H1 (cell line): ENCODE data around the gene FMO4. TPM values are rescaled to one million over a fixed set of nuclear protein-coding genes. Genes with fewer than 3 reads are reported as not detected.

Experiments
- CTCF ChIA-PET: fragments of 300-600 bp; sonication (Branson Sonifier 250); formaldehyde crosslinking; loops from one replicate; lab custom pipeline; 2021; ENCODE audit not compliant: partially characterized antibody; lab: Charles Lee
- POLR2A ChIA-PET: fragments of 300-600 bp; sonication (Branson Sonifier 250); formaldehyde crosslinking; loops from one replicate; lab custom pipeline; 2021; ENCODE audit warnings: inconsistent platforms; ENCODE audit not compliant: partially characterized antibody; lab: Charles Lee
- DNase-seq, 2 experiments: peaks; one replicate each; pipeline versions ENCODE4 v3.0.0 to v3.0.0-alpha.2; 2010 to 2022; ENCODE audit warnings: low spot score in 2 of 2, low read depth in 1 of 2, mixed read lengths in 1 of 2
- FAIRE-seq: peaks from 2 replicates; lab custom pipeline; 2011; peaks lifted over from hg19 to GRCh38; lab: Jason Lieb, UNC
- H2AFZ ChIP-seq: 2 replicates; pipeline ENCODE4 v1.8.1; 2012; ENCODE audit warnings: low read length, inconsistent platforms
- H2AK5ac ChIP-seq: 2 replicates; pipeline ENCODE4 v1.6.1; 2013; ENCODE audit warnings: low read depth, low read length
- H2BK120ac ChIP-seq: replicated peaks from 2 replicates; pipeline ENCODE3; 2013; ENCODE audit warnings: low read depth, low read length, inconsistent platforms
- H2BK12ac ChIP-seq: 2 replicates; pipeline ENCODE4 v1.6.1; 2013; ENCODE audit warnings: low read depth, low read length
- H2BK15ac ChIP-seq: 2 replicates; pipeline ENCODE4 v1.6.1; 2013; ENCODE audit warnings: low read length
- H2BK20ac ChIP-seq: 2 replicates; pipeline ENCODE4 v1.6.1; 2013; ENCODE audit warnings: low read length
- H2BK5ac ChIP-seq: 2 replicates; pipeline ENCODE4 v1.6.1; 2013; ENCODE audit warnings: low read depth, low read length
- H3K14ac ChIP-seq: 2 replicates; pipeline ENCODE4 v1.6.1; 2013; ENCODE audit warnings: inconsistent platforms; ENCODE audit not compliant: insufficient read length
- H3K18ac ChIP-seq: 2 replicates; pipeline ENCODE4 v1.6.1; 2013; ENCODE audit warnings: low read length; ENCODE audit errors: extremely low read depth
- H3K23ac ChIP-seq: 2 replicates; pipeline ENCODE4 v1.6.1; 2013; ENCODE audit warnings: inconsistent platforms; ENCODE audit not compliant: insufficient read length
- H3K23me2 ChIP-seq: 2 replicates; pipeline ENCODE4 v1.6.1; 2013; ENCODE audit warnings: low read depth, low read length
- H3K27ac ChIP-seq: 2 replicates; pipeline ENCODE4 v1.6.1; 2011; ENCODE audit warnings: low read depth, low read length, inconsistent platforms
- H3K27me3 ChIP-seq, 4 experiments: replicated peaks in 1 of 4; 1 replicate in 1 of 4; 2 replicates in 3 of 4; pipeline versions ENCODE4 v1.6.1 to v1.8.1; 2011 to 2013; ENCODE audit warnings: low read length in 3 of 4, mild to moderate bottlenecking in 3 of 4, inconsistent platforms in 2 of 4, mixed read lengths in 2 of 4, moderate library complexity in 1 of 4; ENCODE audit not compliant: control insufficient read depth in 3 of 4, insufficient read depth in 3 of 4; ENCODE audit errors: extremely low read depth in 1 of 4
- H3K36me3 ChIP-seq, 4 experiments: 2 replicates each; pipeline versions ENCODE4 v1.6.1 to v1.8.1; 2011 to 2013; ENCODE audit warnings: mild to moderate bottlenecking in 4 of 4, low read length in 3 of 4, moderate library complexity in 2 of 4, control low read depth in 1 of 4, inconsistent platforms in 1 of 4; ENCODE audit not compliant: insufficient read depth in 4 of 4, control insufficient read depth in 2 of 4
- H3K4ac ChIP-seq: replicated peaks from 2 replicates; pipeline ENCODE3; 2013; ENCODE audit warnings: low read length, low read depth, mixed read lengths, inconsistent platforms; ENCODE audit not compliant: insufficient read length
- H3K4me1 ChIP-seq, 4 experiments: replicated peaks in 1 of 4; 1 replicate in 1 of 4; 2 replicates in 3 of 4; pipeline versions ENCODE4 v1.6.1 to v1.8.1; 2011 to 2013; ENCODE audit warnings: low read length in 3 of 4, inconsistent platforms in 2 of 4, mixed read lengths in 1 of 4; ENCODE audit not compliant: insufficient read depth in 4 of 4, control insufficient read depth in 3 of 4
- H3K4me2 ChIP-seq, 2 experiments: 2 replicates each; pipeline versions ENCODE4 v1.6.1 to v1.8.1; 2011 to 2013; ENCODE audit warnings: low read depth in 2 of 2, low read length in 2 of 2, control low read depth in 1 of 2, inconsistent platforms in 1 of 2, mild to moderate bottlenecking in 1 of 2; ENCODE audit not compliant: insufficient read depth in 1 of 2
- H3K4me3 ChIP-seq, 4 experiments: fragments of 200-600, 300-600 bp in 1 of 4; sonication (generic), shearing (Covaris generic), sonication (Bioruptor Twin) in 1 of 4; 2 replicates each; pipeline versions ENCODE4 v1.5.1 to v1.8.1; 2011 to 2016; ENCODE audit warnings: low read length in 4 of 4, low read depth in 3 of 4, control low read depth in 2 of 4, inconsistent platforms in 2 of 4, mild to moderate bottlenecking in 2 of 4, mixed read lengths in 1 of 4, moderate library complexity in 1 of 4; ENCODE audit not compliant: insufficient read depth in 2 of 4; ENCODE audit errors: extremely low read depth in 1 of 4
- H3K56ac ChIP-seq: replicated peaks from 2 replicates; pipeline ENCODE3; 2013; ENCODE audit warnings: low read depth, mild to moderate bottlenecking, mixed read lengths, low read length, inconsistent platforms; ENCODE audit not compliant: insufficient read length
- H3K79me1 ChIP-seq: 2 replicates; pipeline ENCODE4 v1.6.1; 2013; ENCODE audit warnings: low read depth, low read length, control low read depth
- H3K79me2 ChIP-seq, 2 experiments: 2 replicates each; pipeline versions ENCODE4 v1.6.1 to v1.8.1; 2012 to 2013; ENCODE audit warnings: low read length in 2 of 2, mild to moderate bottlenecking in 2 of 2, inconsistent platforms in 1 of 2; ENCODE audit not compliant: insufficient read depth in 2 of 2, control insufficient read depth in 1 of 2
- H3K9ac ChIP-seq, 4 experiments: replicated peaks in 1 of 4; 1 replicate in 1 of 4; 2 replicates in 3 of 4; pipeline versions ENCODE4 v1.6.1 to v1.8.1; 2011 to 2013; ENCODE audit warnings: low read depth in 3 of 4, low read length in 3 of 4, control low read depth in 2 of 4, mild to moderate bottlenecking in 2 of 4, moderate library complexity in 2 of 4, inconsistent platforms in 1 of 4; ENCODE audit errors: extremely low read depth in 1 of 4
- H3K9me3 ChIP-seq, 2 experiments: 2 replicates each; pipeline versions ENCODE4 v1.6.1 to v1.8.1; 2012 to 2013; ENCODE audit warnings: mild to moderate bottlenecking in 2 of 2, moderate library complexity in 2 of 2, control low read depth in 1 of 2, inconsistent platforms in 1 of 2, low read depth in 1 of 2, low read length in 1 of 2, mixed read lengths in 1 of 2; ENCODE audit not compliant: insufficient read depth in 2 of 2
- H4K20me1 ChIP-seq, 2 experiments: replicated peaks in 1 of 2; 2 replicates each; pipeline versions ENCODE3 to v1.8.1; 2011 to 2013; ENCODE audit warnings: inconsistent platforms in 2 of 2, low read length in 2 of 2, mild to moderate bottlenecking in 1 of 2; ENCODE audit not compliant: insufficient read depth in 2 of 2, control insufficient read depth in 1 of 2
- H4K5ac ChIP-seq: 2 replicates; pipeline ENCODE4 v1.6.1; 2013; ENCODE audit warnings: low read length, low read depth, mixed read lengths, inconsistent platforms; ENCODE audit not compliant: insufficient read length
- H4K8ac ChIP-seq: 2 replicates; pipeline ENCODE4 v1.8.0; 2013; ENCODE audit warnings: mild to moderate bottlenecking, moderate library complexity, low read length, inconsistent platforms; ENCODE audit not compliant: insufficient read depth; ENCODE audit errors: extremely low read depth
- H4K91ac ChIP-seq: replicated peaks from 2 replicates; pipeline ENCODE3; 2013; ENCODE audit warnings: low read length, mixed read lengths, inconsistent platforms; ENCODE audit not compliant: insufficient read length
- ASH2L ChIP-seq: fragments of 200-600, 300-600 bp; sonication (generic); IDR thresholded peaks from one replicate; pipeline ENCODE4 v1.7.1; 2017; ENCODE audit warnings: low read length
- CBX8 ChIP-seq: fragments of 300-800, 300-1000 bp; sonication (generic); IDR thresholded peaks from 2 replicates; pipeline ENCODE4 v1.7.1; 2016; ENCODE audit warnings: low read depth, low read length, borderline replicate concordance
- CHD2 ChIP-seq: IDR thresholded peaks from 2 replicates; pipeline ENCODE4 v1.6.1; 2012; ENCODE audit warnings: low read length, improper control_type of control experiment
- CREB1 ChIP-seq: IDR thresholded peaks from 2 replicates; pipeline ENCODE4 v1.6.1; 2012; ENCODE audit warnings: inconsistent platforms
- JUND ChIP-seq: IDR thresholded peaks from 2 replicates; pipeline ENCODE4 v1.6.1; 2011; ENCODE audit warnings: mild to moderate bottlenecking, improper control_type of control experiment, low read length
- MAFK ChIP-seq: IDR thresholded peaks from 2 replicates; pipeline ENCODE4 v1.6.1; 2012; ENCODE audit warnings: low read depth, mild to moderate bottlenecking, improper control_type of control experiment, low read length
- POLR2A ChIP-seq, 2 experiments: IDR thresholded peaks; 1 replicate in 1 of 2; 2 replicates in 1 of 2; pipeline ENCODE4 v1.6.1; 2011; ENCODE audit warnings: low read depth in 2 of 2, low read length in 2 of 2, mild to moderate bottlenecking in 2 of 2; ENCODE audit errors: control extremely low read depth in 1 of 2
- RXRA ChIP-seq: IDR thresholded peaks from 2 replicates; pipeline ENCODE4 v1.6.1; 2011; ENCODE audit warnings: low read depth, mild to moderate bottlenecking, low read length, moderate library complexity; ENCODE audit not compliant: insufficient read depth
- SAP30 ChIP-seq: fragments of 300-600 bp; sonication (generic); IDR thresholded peaks from 2 replicates; pipeline ENCODE4 v1.7.1; 2012; ENCODE audit warnings: low read length, moderate library complexity, mild to moderate bottlenecking, inconsistent platforms; ENCODE audit not compliant: insufficient read depth, insufficient replicate concordance
- SP2 ChIP-seq: IDR thresholded peaks from 2 replicates; pipeline ENCODE4 v1.6.1; 2012; ENCODE audit warnings: mild to moderate bottlenecking, low read length, inconsistent platforms
- SP4 ChIP-seq: IDR thresholded peaks from 2 replicates; pipeline ENCODE4 v1.6.1; 2012; ENCODE audit warnings: low read length, inconsistent platforms
- SRF ChIP-seq: IDR thresholded peaks from 2 replicates; pipeline ENCODE4 v1.6.1; 2011; ENCODE audit warnings: mild to moderate bottlenecking, low read depth, low read length, moderate library complexity
- whole genome bisulfite sequencing, 2 experiments: shearing (Covaris generic) in 1 of 2; methylation state at CpG; one replicate each; pipeline versions ENCODE4 v1.1.6 to v1.1.7; 2013 to 2015; ENCODE audit warnings: low lambda C conversion rate in 2 of 2, mixed read lengths in 2 of 2, inconsistent platforms in 1 of 2, low coverage in 1 of 2, missing lambda C conversion rate in 1 of 2; ENCODE audit not compliant: insufficient replicate concordance in 2 of 2, insufficient coverage in 1 of 2, insufficient read length in 1 of 2; ENCODE audit errors: extremely low coverage in 1 of 2, missing lambda C conversion rate in 1 of 2; 5-methylcytosine and 5-hydroxymethylcytosine counted together
- polyA plus RNA-seq, 7 experiments: library from polyadenylated mRNA; depleted of rRNA in 3 of 7; stranded (reverse) in 5 of 7; unstranded in 2 of 7; fragments of >200 nt in 5 of 7; fragments of 200-250 nt in 2 of 7; gene quantifications; 1 replicate in 5 of 7; 2 replicates in 1 of 7; 4 replicates in 1 of 7; pipeline versions ENCODE4 v1.2.1 to v1.2.3, GENCODE V29; 2011 to 2013; ENCODE audit warnings: missing spikeins in 2 of 7, mixed read lengths in 2 of 7
- total RNA-seq: library from RNA; stranded (reverse); fragmentation: NEBNext Ultra II Directional; extraction: Animal tissue kit (Norgen Biotek cat#: 25700); gene quantifications from 2 replicates; pipeline ENCODE4 v1.2.1, GENCODE V29; 2021

The FMO4 gene
- total and polyA plus RNA-seq, 2 of the 8 experiments (the other 6 are each of a cell fraction or from before 2014, with no cell fraction given), result 1.5 to 2.3 TPM

DNA sequence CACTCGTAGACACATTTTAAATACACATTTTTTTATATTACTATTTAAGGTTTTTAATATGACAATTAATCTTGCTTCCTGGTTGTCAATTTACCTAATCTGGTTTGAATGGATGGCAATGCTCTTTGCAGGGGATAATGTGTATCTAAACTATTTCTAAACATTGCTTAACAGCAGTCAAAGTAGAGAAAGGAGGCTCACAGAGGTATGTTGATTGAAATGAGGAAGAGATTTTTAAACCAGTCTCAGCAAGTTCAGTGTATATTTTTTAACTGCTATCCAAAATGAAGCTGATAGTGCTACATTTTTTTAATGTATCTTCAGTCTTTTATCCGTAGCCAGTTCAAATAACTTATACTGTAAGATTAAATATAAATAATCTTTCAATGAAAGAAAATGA is 48.3 kb upstream of the FMO4 start:
- ChIA-PET CTCF (interaction anchor here (0.5 to 1.3 kb wide), 2 partner anchors 47 to 124 kb away, joined by 3 to 5 read pairs; no protein-coding TSS in a partner anchor), POLR2A (no interaction called here)
- Histone ChIP-seq H3K14ac (no peak overlapping the region), H3K4me1 (no peaks in the 10 kb centered on the region), H3K23me2 (no peaks in the 10 kb centered on the region), H3K36me3 (no peaks in the 10 kb centered on the region), H3K27ac (no peak overlapping the region), H3K79me2 (no peaks in the 10 kb centered on the region), H4K91ac (no peak overlapping the region), H4K5ac (no peak overlapping the region), H3K79me1 (no peaks in the 10 kb centered on the region), H3K23ac (no peak overlapping the region), H2AFZ (no peak overlapping the region), H2BK15ac (no peak overlapping the region), H3K4me3 (no peak overlapping the region), H3K27me3 (no peaks in the 10 kb centered on the region), H3K9ac (no peak overlapping the region), H2BK20ac (no peak overlapping the region), H2AK5ac (no peak overlapping the region), H4K8ac (no peak overlapping the region), H3K18ac (no peak overlapping the region), H2BK5ac (no peak overlapping the region), H2BK12ac (no peak overlapping the region), H3K9me3 (no peaks in the 10 kb centered on the region), H4K20me1 (no peaks in the 10 kb centered on the region), H3K4ac (no peak overlapping the region), H3K4me2 (no peak overlapping the region), H2BK120ac (no peak overlapping the region), H3K56ac (no peak overlapping the region)
- DNase-seq (no peak), FAIRE-seq (no peak)
- TF ChIP-seq SP2 (no peak), CHD2 (no peak), ASH2L (no peak), MAFK (no peak), SP4 (no peak), POLR2A (IDR thresholded peaks at IDR 0.05; ENCODE audit: control extremely low read depth in 1 of 2, low read depth in 2 of 2, low read length in 2 of 2) (no peak), SRF (no peak), CBX8 (no peak), CREB1 (no peak), JUND (no peak), RXRA (no peak), SAP30 (no peak)
- WGBS, 2 experiments, result 93% methylated on average over 2 of the region's 2 CpGs; no CpG with 5 or more reads in 1 of the 2 experiments
